HG02571 (cell line): Measurements from ENCODE around the gene RNF123.
A peak's percentile ranks its signal among the peaks of the same experiment; 100 is the strongest.

ENCODE experiments used
- ATAC-seq: cut with Tn5 transposase; IDR thresholded peaks from one replicate; pipeline ENCODE4 v1.9.1; 2021; ENCODE audit warnings: mild to moderate bottlenecking, moderate library complexity; ENCODE audit not compliant: unreplicated experiment

RNF123 gene

GRCh38 chr3:49717211-49717958 lies 28.0 kb downstream of the RNF123 start:
- ATAC-seq, result no peak

- ATAC-seq, result no peak
Observed at GRCh38 chr3:49717959-49718857, 28.9 kb downstream of the RNF123 start.

- ATAC-seq, result no peak
Observed at GRCh38 chr3:49718858-49719213, 29.5 kb downstream of the RNF123 start.

- peak; percentile 43 for ATAC-seq
Observed at GRCh38 chr3:49719214-49719884, 30.0 kb downstream of the RNF123 start, which contains the start of gene AMIGO3. Gene AMIGO3 (minus strand): TSS chr3:49719684. CDS start chr3:49719465, 219 bp downstream.

GRCh38 chr3:49720855-49721595 lies 31.7 kb downstream of the RNF123 start:
- ATAC-seq, result no peak

- no peak for ATAC-seq
Observed at GRCh38 chr3:49721596-49721895, 32.2 kb downstream of the RNF123 start.

- no peak for ATAC-seq
Observed at GRCh38 chr3:49721896-49722781, 32.8 kb downstream of the RNF123 start.

GRCh38 chr3:49722896-49723295 lies 33.5 kb downstream of the RNF123 start:
- ATAC-seq, result no peak

- no peak for ATAC-seq
Observed at GRCh38 chr3:49723296-49723627, 33.9 kb downstream of the RNF123 start.

- ATAC-seq, result peak; percentile 74
Observed at GRCh38 chr3:49723628-49724551, 34.5 kb downstream of the RNF123 start, which contains the start of gene GMPPB. Gene GMPPB (minus strand): TSS chr3:49723951. CDS start chr3:49723726, 225 bp downstream.

- ATAC-seq, result no peak
Observed at GRCh38 chr3:49724586-49724985, 35.2 kb downstream of the RNF123 start.

GRCh38 chr3:49725906-49726681 lies 36.7 kb downstream of the RNF123 start:
- ATAC-seq, result no peak

GRCh38 chr3:49727154-49727923 lies 38.0 kb downstream of the RNF123 start:
- ATAC-seq, result no peak

- ATAC-seq, result no peak
Observed at GRCh38 chr3:49727924-49728361, 38.6 kb downstream of the RNF123 start.

- no peak for ATAC-seq
Observed at GRCh38 chr3:49729966-49730609, 40.7 kb downstream of the RNF123 start.

GRCh38 chr3:49732597-49732996 lies 43.2 kb downstream of the RNF123 start:
- ATAC-seq, result no peak

- ATAC-seq, result no peak
Observed at GRCh38 chr3:49733551-49733950, 44.2 kb downstream of the RNF123 start.
